IPS-18a (cell line): ENCODE measurements around the gene MAGIX.
"Not testable (repeated sequence)": the region's sequence is repeated elsewhere in the genome, so short reads cannot be mapped to it uniquely, and the experiment has no call there.

Experiments used
- H3K27ac ChIP-seq: one replicate; pipeline ENCODE4 v1.5.1; 2013; ENCODE audit warnings: low read length
- H3K27me3 ChIP-seq: one replicate; pipeline ENCODE4 v1.6.1; 2013; ENCODE audit warnings: mild to moderate bottlenecking, low read length; ENCODE audit not compliant: control insufficient read depth, insufficient read depth
- H3K36me3 ChIP-seq: one replicate; pipeline ENCODE4 v1.6.1; 2013; ENCODE audit warnings: low read depth, low read length; ENCODE audit not compliant: control insufficient read depth
- H3K4me1 ChIP-seq: one replicate; pipeline ENCODE4 v1.6.1; 2013; ENCODE audit warnings: low read depth, low read length; ENCODE audit not compliant: control insufficient read depth
- H3K4me3 ChIP-seq: one replicate; pipeline ENCODE4 v1.5.1; 2013; ENCODE audit warnings: low read length
- H3K9ac ChIP-seq: one replicate; pipeline ENCODE4 v1.6.1; 2013; ENCODE audit warnings: mild to moderate bottlenecking, low read length, moderate library complexity
- H3K9me3 ChIP-seq: one replicate; pipeline ENCODE4 v1.6.1; 2013; ENCODE audit warnings: low read depth, low read length; ENCODE audit not compliant: control insufficient read depth

MAGIX gene

DNA sequence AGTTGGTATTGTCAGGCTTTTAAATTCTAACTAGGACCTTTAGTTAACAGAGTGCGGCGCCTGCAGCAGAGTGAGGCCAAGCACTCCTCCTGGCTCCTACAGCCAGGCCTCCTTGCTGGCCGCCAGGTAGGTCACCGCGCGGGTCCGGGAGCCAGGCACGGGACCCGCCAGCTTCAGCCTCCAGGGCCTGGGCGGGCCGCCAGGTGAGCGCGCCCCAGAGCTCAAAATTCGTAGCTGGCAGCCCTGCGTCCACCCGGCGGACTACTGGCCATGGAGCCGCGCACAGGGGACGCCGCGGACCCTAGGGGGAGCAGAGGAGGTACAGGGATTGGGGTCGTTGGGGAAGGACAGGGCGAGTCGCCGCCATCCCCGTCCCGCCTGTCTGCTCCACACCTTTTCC, at the start of gene MAGIX:
Gene MAGIX, plus strand, starts transcription at position 139 of the 400 bp plus-strand sequence. Its CDS starts 132 bp downstream, at position 271.
- H3K27ac ChIP-seq, result no peak within 1 kb of the TSS
- H3K4me3 ChIP-seq, result peak within 1 kb of the TSS; percentile 65

DNA sequence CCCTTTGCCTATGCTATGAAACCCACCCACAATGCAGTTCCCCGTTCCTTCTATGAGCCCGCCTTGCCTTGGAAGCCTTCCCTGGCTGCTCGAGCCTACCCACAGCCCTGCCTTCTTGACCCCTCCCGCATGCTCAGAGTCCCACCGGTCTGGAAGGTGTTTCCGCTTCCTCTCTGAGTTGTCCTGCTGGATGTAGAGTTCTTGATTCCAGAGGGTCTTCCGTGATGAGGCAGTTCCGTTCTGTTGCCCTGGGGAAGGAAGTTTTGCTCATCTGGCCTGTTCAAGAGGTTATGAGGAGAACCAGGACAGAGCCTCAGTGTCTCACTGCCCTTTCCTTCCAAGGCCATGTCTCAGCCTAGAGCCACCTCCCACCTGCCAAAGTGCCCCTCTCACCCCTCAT, 46.5 kb upstream of the MAGIX start:
- Histone ChIP-seq H3K36me3 (peaks cover 22% of the 10 kb centered on the region), H3K9me3 (peaks cover 3% of the 10 kb centered on the region), H3K27me3 (no peaks in the 10 kb centered on the region), H3K4me1 (no peaks in the 10 kb centered on the region), H3K4me3 (no peak overlapping the region), H3K9ac (no peak overlapping the region), H3K27ac (no peak overlapping the region)

More for the DNA sequence above, at the start of gene MAGIX:
- Histone ChIP-seq H3K27me3 (peaks cover 27% of the 10 kb centered on the region), H3K36me3 (no peaks in the 10 kb centered on the region), H3K9me3 (no peaks in the 10 kb centered on the region), H3K4me1 (peaks cover 3% of the 10 kb centered on the region), H3K9ac (no peak within 1 kb of the TSS)

DNA sequence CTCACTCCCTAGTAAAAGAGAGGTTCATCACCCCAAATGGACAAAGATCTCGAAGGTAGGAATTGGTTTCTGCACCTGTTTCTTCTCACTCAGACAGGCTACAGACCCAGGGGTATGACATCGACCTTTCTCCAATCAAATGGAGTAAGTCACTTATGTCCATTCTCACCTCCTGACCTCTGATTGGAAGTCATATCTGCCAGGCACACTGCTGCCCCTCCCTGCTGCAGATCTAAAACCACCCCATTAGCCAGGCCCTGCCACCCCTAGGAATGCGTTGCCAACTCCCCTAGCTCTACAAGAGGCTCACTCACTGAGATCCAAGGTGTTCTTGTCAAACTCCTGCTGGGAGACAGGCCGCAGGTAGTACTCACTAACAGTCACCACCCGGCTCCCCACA, 45.8 kb upstream of the MAGIX start:
- Histone ChIP-seq H3K36me3 (peaks cover 22% of the 10 kb centered on the region), H3K27ac (no peak overlapping the region), H3K27me3 (no peaks in the 10 kb centered on the region), H3K4me1 (no peaks in the 10 kb centered on the region), H3K9me3 (peaks cover 3% of the 10 kb centered on the region), H3K9ac (no peak overlapping the region), H3K4me3 (no peak overlapping the region)

DNA sequence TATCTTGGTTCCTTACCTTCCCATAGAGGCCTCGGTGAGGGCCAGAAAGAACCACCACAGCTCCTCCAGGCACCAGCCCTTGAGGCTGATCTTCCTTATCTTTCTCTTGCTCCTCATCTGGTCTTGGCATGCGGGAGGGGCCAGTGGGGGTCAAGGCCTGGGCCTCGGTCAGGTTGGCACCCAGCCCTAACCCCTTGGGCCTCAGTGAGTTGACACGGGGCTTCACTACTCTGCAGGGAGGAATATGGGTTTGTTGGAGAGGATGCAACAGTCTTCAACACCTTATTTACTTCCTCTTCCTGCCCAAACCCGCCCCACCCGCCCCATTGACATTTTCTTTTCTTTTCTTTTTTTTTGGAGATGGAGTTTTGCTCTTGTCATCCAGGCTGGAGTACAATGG, 45.0 kb upstream of the MAGIX start:
- no peak overlapping the region for H3K4me3 ChIP-seq
- peaks cover 18% of the 10 kb centered on the region for H3K36me3 ChIP-seq
- H3K27ac ChIP-seq, result no peak overlapping the region
- H3K27me3 ChIP-seq, result no peaks in the 10 kb centered on the region
- peaks cover 3% of the 10 kb centered on the region for H3K9me3 ChIP-seq
- H3K4me1 ChIP-seq, result no peaks in the 10 kb centered on the region
- H3K9ac ChIP-seq, result no peak overlapping the region

DNA sequence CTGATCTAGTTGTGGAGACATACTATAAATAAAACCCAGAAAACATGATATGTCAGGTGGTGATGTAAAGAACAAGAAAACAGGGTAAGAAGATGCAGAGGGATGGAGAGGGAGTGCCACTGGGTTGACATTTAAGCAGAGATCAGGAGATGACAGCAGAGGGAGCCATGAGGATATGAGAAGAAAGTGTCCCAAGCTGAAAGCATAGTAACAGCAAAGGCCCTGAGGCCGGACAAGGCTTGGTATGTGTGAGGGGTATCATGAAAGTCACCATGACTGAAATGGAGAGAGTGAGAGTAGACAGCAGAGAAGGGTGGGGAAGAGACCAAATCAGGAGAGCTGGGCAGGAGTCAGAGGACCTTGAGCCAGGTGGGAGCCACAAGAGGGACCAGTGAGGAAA, 42.5 kb upstream of the MAGIX start:
- Histone ChIP-seq H3K27me3 (no peaks in the 10 kb centered on the region), H3K4me1 (no peaks in the 10 kb centered on the region), H3K4me3 (no peak overlapping the region), H3K27ac (no peak overlapping the region), H3K9ac (no peak overlapping the region), H3K36me3 (peaks cover 8% of the 10 kb centered on the region), H3K9me3 (no peaks in the 10 kb centered on the region)

DNA sequence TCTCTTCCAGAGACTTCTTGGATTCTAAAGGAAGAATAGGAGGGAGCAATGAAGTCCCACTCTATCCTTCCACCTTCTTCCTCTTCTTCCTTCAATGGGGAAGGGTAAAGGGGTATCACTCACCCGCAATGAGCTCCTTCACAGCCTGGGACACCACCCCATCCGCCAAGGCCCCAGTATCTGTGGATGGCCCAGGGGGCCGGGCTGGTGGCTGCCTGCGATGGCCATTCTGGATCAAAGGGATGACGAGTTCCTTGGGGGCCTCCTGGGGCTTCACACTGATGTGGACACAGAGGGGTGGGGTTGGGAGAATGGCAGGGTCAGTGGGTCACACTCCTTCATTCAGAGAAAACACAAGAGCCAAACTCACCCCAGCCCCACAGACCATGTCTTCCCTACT, 40.1 kb upstream of the MAGIX start:
- Histone ChIP-seq H3K9me3 (no peaks in the 10 kb centered on the region), H3K36me3 (peaks cover 2% of the 10 kb centered on the region), H3K27ac (no peak overlapping the region), H3K9ac (no peak overlapping the region), H3K4me1 (no peaks in the 10 kb centered on the region), H3K27me3 (no peaks in the 10 kb centered on the region), H3K4me3 (peak overlapping the region; percentile 68)

DNA sequence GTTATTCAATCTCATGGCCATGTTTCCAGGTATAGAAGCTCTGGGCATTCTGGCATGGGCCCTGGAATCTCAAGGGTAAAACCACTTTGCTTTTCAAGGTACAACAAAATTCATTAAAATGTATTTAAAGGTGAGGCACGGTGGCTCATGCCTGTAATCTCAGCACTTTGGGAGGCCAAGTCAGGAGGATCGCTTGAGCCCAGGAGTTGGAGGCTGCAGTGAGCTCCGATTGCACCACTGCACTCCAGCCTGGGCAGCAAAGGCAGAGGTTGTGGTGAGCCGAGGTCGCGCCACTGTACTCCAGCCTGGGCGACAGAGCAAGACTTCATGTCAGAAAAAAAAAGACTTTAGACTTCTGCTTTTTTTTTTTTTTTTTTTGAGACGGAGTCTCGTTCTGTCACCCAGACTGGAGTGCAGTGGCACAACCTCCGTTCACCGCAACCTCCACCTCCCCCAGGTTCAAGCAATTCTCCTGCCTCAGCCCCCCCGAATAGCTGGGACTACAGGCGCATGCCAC, 34.8 kb upstream of the MAGIX start:
- not testable (repeated sequence) for H3K36me3 ChIP-seq, H3K9me3 ChIP-seq, H3K27ac ChIP-seq, H3K9ac ChIP-seq, H3K27me3 ChIP-seq, H3K4me1 ChIP-seq, H3K4me3 ChIP-seq

DNA sequence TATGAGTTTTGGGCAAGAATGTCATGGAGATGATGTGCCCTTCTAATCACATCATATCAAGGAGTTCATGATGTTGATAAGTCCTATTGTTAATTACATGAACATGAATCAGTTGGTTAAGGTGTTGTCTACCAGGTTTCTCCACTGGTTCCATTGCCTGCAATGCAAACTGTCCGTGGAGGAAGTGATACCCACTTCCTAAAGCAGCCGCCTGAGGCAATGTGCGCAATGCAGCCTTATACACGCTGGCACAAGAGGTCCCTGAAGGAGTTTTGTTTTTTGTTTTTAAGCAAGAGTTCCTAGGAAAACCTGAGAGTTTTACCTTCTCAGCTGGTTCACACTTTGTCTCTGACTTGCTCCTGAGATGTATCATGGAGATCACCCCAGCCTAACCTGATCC, 33.1 kb upstream of the MAGIX start:
- H3K27me3 ChIP-seq, result no peaks in the 10 kb centered on the region
- no peak overlapping the region for H3K27ac ChIP-seq
- no peaks in the 10 kb centered on the region for H3K36me3 ChIP-seq
- peaks cover 3% of the 10 kb centered on the region for H3K9me3 ChIP-seq
- H3K4me3 ChIP-seq, result no peak overlapping the region
- no peaks in the 10 kb centered on the region for H3K4me1 ChIP-seq
- H3K9ac ChIP-seq, result no peak overlapping the region

DNA sequence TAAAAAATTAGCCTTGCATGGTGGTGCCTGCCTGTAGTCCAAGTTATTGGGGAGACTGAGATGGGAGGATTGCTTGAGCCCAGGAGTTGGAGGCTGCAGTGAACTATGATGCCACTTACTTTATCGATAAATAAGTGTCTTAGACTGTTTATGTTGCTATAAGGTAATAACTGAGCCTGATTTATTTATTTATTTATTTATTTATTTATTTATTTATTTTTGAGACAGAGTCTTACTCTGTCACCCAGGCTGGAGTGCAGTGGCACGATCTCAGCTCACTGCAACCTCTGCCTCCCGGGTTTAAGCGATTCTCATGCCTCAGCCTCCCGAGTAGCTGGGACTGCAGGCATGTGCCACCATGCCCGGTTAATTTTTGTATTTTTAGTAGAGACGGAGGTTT, 30.3 kb upstream of the MAGIX start:
- H3K27me3 ChIP-seq, H3K4me3 ChIP-seq, H3K36me3 ChIP-seq, H3K27ac ChIP-seq, H3K4me1 ChIP-seq, H3K9me3 ChIP-seq, H3K9ac ChIP-seq: not testable (repeated sequence)

DNA sequence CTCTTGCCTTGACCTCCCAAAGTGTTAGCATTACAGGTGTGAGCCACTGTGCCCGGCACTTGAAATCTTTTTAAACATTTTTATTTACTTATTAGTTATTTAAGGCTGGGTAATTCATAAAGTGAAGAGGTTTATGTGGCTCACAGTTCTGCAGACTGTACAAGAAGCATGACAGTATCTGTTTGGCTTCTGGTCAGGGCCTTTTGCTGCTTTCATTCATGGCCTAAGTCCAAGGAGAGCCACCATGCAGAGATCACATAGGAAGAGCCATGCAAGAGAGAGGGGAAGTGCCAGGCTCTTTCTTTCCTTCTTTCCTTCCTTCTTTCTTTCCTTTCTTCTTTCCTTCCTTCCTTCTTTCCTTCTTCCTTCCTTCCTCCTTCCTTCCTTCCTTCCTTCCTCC, 28.8 kb upstream of the MAGIX start:
- Histone ChIP-seq H3K4me1 (no peaks in the 10 kb centered on the region), H3K36me3 (no peaks in the 10 kb centered on the region), H3K27ac (no peak overlapping the region), H3K9ac (no peak overlapping the region), H3K9me3 (peaks cover 5% of the 10 kb centered on the region), H3K27me3 (no peaks in the 10 kb centered on the region), H3K4me3 (no peak overlapping the region)

DNA sequence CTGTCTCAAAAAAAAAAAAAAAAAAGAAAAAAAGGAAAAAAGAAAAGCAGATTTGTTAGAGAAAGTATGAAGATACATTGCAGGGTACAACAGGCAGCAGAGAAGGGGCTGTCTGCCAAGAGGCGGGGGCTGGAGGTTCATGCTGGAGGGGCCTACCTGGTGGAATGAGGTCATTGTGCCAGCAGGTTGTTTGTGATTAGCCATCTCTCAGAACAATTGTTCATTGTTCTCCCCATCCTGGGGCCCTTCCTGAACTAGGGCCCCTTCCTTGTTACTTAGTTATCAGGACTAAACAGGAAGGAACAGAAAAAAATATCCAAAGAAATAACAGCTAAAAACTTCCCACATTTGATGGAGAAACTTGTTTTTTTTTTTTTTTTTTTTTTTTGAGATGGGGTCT, 25.1 kb upstream of the MAGIX start:
- Histone ChIP-seq H3K9me3 (peaks cover 16% of the 10 kb centered on the region), H3K27ac (no peak overlapping the region), H3K4me3 (no peak overlapping the region), H3K4me1 (no peaks in the 10 kb centered on the region), H3K9ac (no peak overlapping the region), H3K36me3 (no peaks in the 10 kb centered on the region), H3K27me3 (no peaks in the 10 kb centered on the region)

DNA sequence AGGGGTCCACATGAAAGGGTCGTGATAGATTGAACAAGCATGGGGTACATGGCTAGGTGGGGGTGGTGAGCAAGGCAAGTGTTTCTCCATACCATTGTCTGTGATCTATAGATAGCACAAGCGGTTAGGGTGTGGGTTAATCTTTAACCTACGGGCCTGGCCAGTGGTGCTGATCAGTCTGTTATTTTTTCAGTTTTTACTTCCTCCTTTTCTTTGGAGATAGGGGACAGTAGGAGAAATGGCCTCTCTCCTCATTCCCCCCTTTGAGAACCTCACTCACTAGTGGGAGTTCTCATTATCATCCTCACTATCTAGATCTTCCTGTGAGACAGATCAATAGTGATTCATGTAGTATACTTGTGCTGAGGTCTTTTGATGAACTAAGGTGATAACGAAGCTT, 22.8 kb upstream of the MAGIX start:
- H3K9me3 ChIP-seq, result peaks cover 11% of the 10 kb centered on the region
- no peak overlapping the region for H3K4me3 ChIP-seq
- H3K27me3 ChIP-seq, result no peaks in the 10 kb centered on the region
- no peaks in the 10 kb centered on the region for H3K4me1 ChIP-seq
- no peak overlapping the region for H3K9ac ChIP-seq
- H3K36me3 ChIP-seq, result no peaks in the 10 kb centered on the region
- no peak overlapping the region for H3K27ac ChIP-seq
